Neural cell (in vitro differentiated cells): ENCODE measurements around the gene IST1. TPM values are rescaled to one million over a fixed set of nuclear protein-coding genes. Genes with fewer than 3 reads are reported as not detected.

ENCODE experiments used
- H2AFZ ChIP-seq: fragments of 200-600, 300-800 bp; sonication (generic), shearing (Covaris generic); 2 replicates; pipeline ENCODE4 v1.6.0; 2014; ENCODE audit warnings: low read depth, mild to moderate bottlenecking, antibody characterized with exemption, low read length, moderate library complexity
- H3F3A ChIP-seq: fragments of 200-600 bp; shearing (Covaris generic); 2 replicates; pipeline ENCODE4 v1.6.1; 2016; ENCODE audit warnings: mild to moderate bottlenecking, moderate library complexity, mixed read lengths, antibody characterized with exemption, low read length; ENCODE audit not compliant: insufficient read depth, poor library complexity, severe bottlenecking
- H3K27ac ChIP-seq: fragments of 200-600, 300-800 bp; sonication (generic), shearing (Covaris generic); 2 replicates; pipeline ENCODE4 v1.5.1; 2014; ENCODE audit warnings: mild to moderate bottlenecking, low read length, moderate library complexity
- H3K27me3 ChIP-seq: fragments of 300-800, 200-600 bp; sonication (generic), shearing (Covaris generic); 2 replicates; pipeline ENCODE4 v1.6.0; 2014; ENCODE audit warnings: mild to moderate bottlenecking, low read depth, low read length, moderate library complexity; ENCODE audit not compliant: insufficient read depth
- H3K36me3 ChIP-seq: fragments of 300-800, 200-600 bp; sonication (generic), shearing (Covaris generic); 2 replicates; pipeline ENCODE4 v1.5.1; 2014; ENCODE audit warnings: mild to moderate bottlenecking, antibody characterized with exemption, low read length, moderate library complexity; ENCODE audit not compliant: insufficient read depth
- H3K4me2 ChIP-seq: fragments of 300-800, 200-600 bp; sonication (generic), shearing (Covaris generic); 2 replicates; pipeline ENCODE4 v1.6.0; 2014; ENCODE audit warnings: mild to moderate bottlenecking, low read length
- H3K4me3 ChIP-seq: fragments of 300-800, 200-600 bp; sonication (generic), shearing (Covaris generic); 2 replicates; pipeline ENCODE4 v1.5.1; 2014; ENCODE audit warnings: mild to moderate bottlenecking, low read length, moderate library complexity
- H3K79me2 ChIP-seq: fragments of 200-600 bp; shearing (Covaris generic); replicated peaks from 2 replicates; pipeline ENCODE4 v1.6.0; 2014; ENCODE audit warnings: mild to moderate bottlenecking, low read length, moderate library complexity; ENCODE audit not compliant: insufficient read depth
- H3K9ac ChIP-seq: fragments of 300-800, 200-600 bp; sonication (generic), shearing (Covaris generic); 2 replicates; pipeline ENCODE4 v1.6.1; 2016; ENCODE audit warnings: mild to moderate bottlenecking, low read length, mixed read lengths
- H3K9me2 ChIP-seq: fragments of 200-600 bp; shearing (Covaris generic); 2 replicates; pipeline ENCODE4 v1.6.1; 2016; ENCODE audit warnings: mild to moderate bottlenecking, low read length, mixed read lengths; ENCODE audit not compliant: insufficient read depth
- H3K9me3 ChIP-seq: fragments of 200-600, 300-800 bp; sonication (generic), shearing (Covaris generic); 2 replicates; pipeline ENCODE4 v1.6.1; 2016; ENCODE audit warnings: mild to moderate bottlenecking, mixed run types, low read length, moderate library complexity, mixed read lengths
- H4K20me1 ChIP-seq: fragments of 200-600 bp; shearing (Covaris generic); 2 replicates; pipeline ENCODE4 v1.6.1; 2016; ENCODE audit warnings: mild to moderate bottlenecking, mixed run types; ENCODE audit not compliant: insufficient read depth
- CTCF ChIP-seq: fragments of 450-650 bp; IDR thresholded peaks from 2 replicates; pipeline ENCODE4 v1.5.1; 2014; ENCODE audit warnings: antibody characterized with exemption, mild to moderate bottlenecking, moderate library complexity; ENCODE audit not compliant: poor library complexity, severe bottlenecking
- EP300 ChIP-seq: fragments of 450-650 bp; conservative IDR thresholded peaks from 2 replicates; pipeline ENCODE4 v1.6.1; 2014; ENCODE audit warnings: antibody characterized with exemption, mild to moderate bottlenecking, moderate library complexity; ENCODE audit not compliant: poor library complexity, severe bottlenecking
- EZH2 ChIP-seq: fragments of 200-600, 300-800 bp; shearing (Covaris generic), sonication (generic); IDR thresholded peaks from 2 replicates; pipeline ENCODE4 v1.6.1; 2014; ENCODE audit warnings: antibody characterized with exemption, low read length, borderline replicate concordance, mild to moderate bottlenecking; ENCODE audit not compliant: insufficient read depth, poor library complexity, severe bottlenecking
- MXI1 ChIP-seq: fragments of 450-650 bp; conservative IDR thresholded peaks from 2 replicates; pipeline ENCODE4 v1.6.1; 2014; ENCODE audit warnings: antibody characterized with exemption, mild to moderate bottlenecking; ENCODE audit not compliant: poor library complexity, severe bottlenecking
- POLR2AphosphoS5 ChIP-seq: IDR thresholded peaks from 2 replicates; pipeline ENCODE4 v1.6.1; 2012
- RAD21 ChIP-seq: fragments of 450-650 bp; conservative IDR thresholded peaks from 2 replicates; pipeline ENCODE4 v1.6.1; 2014; ENCODE audit warnings: antibody characterized with exemption, mild to moderate bottlenecking, moderate library complexity
- SMC3 ChIP-seq: fragments of 450-650 bp; conservative IDR thresholded peaks from 2 replicates; pipeline ENCODE4 v1.6.1; 2014; ENCODE audit warnings: antibody characterized with exemption, mild to moderate bottlenecking, moderate library complexity; ENCODE audit not compliant: poor library complexity
- TAF1 ChIP-seq: IDR thresholded peaks from 2 replicates; pipeline ENCODE4 v1.6.1; 2012; ENCODE audit warnings: low read depth
- polyA plus RNA-seq: library from polyadenylated mRNA; depleted of rRNA; stranded (reverse); fragments of >200 nt; gene quantifications from 2 replicates; pipeline ENCODE4 v1.2.3, GENCODE V29; 2014
- TF ChIP-seq, protein P1 (sequence below): IDR thresholded peaks from 2 replicates; pipeline ENCODE4 v1.6.1; 2012; ENCODE audit warnings: borderline replicate concordance

Gene IST1
- polyA plus RNA-seq, 1 donor from 2014 or later: 389 TPM

- Histone ChIP-seq H3K4me3 (no peak overlapping the region), H2AFZ (no peak overlapping the region), H4K20me1 (peaks cover 5% of the 10 kb centered on the region), H3K4me2 (no peak overlapping the region), H3K27me3 (no peaks in the 10 kb centered on the region), H3K79me2 (peaks cover 64% of the 10 kb centered on the region), H3K9me3 (no peaks in the 10 kb centered on the region), H3K9ac (no peak overlapping the region), H3K9me2 (no peaks in the 10 kb centered on the region), H3K27ac (no peak overlapping the region), H3F3A (no peaks in the 10 kb centered on the region), H3K36me3 (peaks cover 20% of the 10 kb centered on the region)
- no peak for TF ChIP-seq MXI1
- TF ChIP-seq POLR2AphosphoS5: no peak
Measured at GRCh38 chr16:71917900-71918299, 22.6 kb downstream of the IST1 start.

- Histone ChIP-seq H3K27ac (no peak overlapping the region), H2AFZ (no peak overlapping the region), H3K9me3 (no peaks in the 10 kb centered on the region), H3K4me2 (no peak overlapping the region), H3K4me3 (no peak overlapping the region), H3K27me3 (no peaks in the 10 kb centered on the region), H4K20me1 (peaks cover 5% of the 10 kb centered on the region), H3F3A (no peaks in the 10 kb centered on the region), H3K79me2 (peaks cover 57% of the 10 kb centered on the region), H3K9ac (no peak overlapping the region), H3K36me3 (peaks cover 25% of the 10 kb centered on the region), H3K9me2 (no peaks in the 10 kb centered on the region)
- TF ChIP-seq POLR2AphosphoS5 (no peak), EP300 (no peak), MXI1 (no peak), SMC3 (no peak), RAD21 (no peak), TAF1 (no peak), EZH2 (no peak), CTCF (no peak)
- TF ChIP-seq, protein P1, sequence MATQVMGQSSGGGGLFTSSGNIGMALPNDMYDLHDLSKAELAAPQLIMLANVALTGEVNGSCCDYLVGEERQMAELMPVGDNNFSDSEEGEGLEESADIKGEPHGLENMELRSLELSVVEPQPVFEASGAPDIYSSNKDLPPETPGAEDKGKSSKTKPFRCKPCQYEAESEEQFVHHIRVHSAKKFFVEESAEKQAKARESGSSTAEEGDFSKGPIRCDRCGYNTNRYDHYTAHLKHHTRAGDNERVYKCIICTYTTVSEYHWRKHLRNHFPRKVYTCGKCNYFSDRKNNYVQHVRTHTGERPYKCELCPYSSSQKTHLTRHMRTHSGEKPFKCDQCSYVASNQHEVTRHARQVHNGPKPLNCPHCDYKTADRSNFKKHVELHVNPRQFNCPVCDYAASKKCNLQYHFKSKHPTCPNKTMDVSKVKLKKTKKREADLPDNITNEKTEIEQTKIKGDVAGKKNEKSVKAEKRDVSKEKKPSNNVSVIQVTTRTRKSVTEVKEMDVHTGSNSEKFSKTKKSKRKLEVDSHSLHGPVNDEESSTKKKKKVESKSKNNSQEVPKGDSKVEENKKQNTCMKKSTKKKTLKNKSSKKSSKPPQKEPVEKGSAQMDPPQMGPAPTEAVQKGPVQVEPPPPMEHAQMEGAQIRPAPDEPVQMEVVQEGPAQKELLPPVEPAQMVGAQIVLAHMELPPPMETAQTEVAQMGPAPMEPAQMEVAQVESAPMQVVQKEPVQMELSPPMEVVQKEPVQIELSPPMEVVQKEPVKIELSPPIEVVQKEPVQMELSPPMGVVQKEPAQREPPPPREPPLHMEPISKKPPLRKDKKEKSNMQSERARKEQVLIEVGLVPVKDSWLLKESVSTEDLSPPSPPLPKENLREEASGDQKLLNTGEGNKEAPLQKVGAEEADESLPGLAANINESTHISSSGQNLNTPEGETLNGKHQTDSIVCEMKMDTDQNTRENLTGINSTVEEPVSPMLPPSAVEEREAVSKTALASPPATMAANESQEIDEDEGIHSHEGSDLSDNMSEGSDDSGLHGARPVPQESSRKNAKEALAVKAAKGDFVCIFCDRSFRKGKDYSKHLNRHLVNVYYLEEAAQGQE: no peak
Measured at GRCh38 chr16:71919035-71919434, 23.7 kb downstream of the IST1 start.

- Histone ChIP-seq H3K36me3 (peaks cover 25% of the 10 kb centered on the region), H3K9ac (no peak overlapping the region), H4K20me1 (peaks cover 5% of the 10 kb centered on the region), H3K79me2 (peaks cover 42% of the 10 kb centered on the region), H3K9me3 (no peaks in the 10 kb centered on the region), H3K9me2 (no peaks in the 10 kb centered on the region), H3K4me2 (no peak overlapping the region), H3F3A (no peaks in the 10 kb centered on the region), H3K4me3 (no peak overlapping the region), H3K27me3 (no peaks in the 10 kb centered on the region), H3K27ac (no peak overlapping the region), H2AFZ (no peak overlapping the region)
- TF ChIP-seq CTCF: no peak
- no peak for TF ChIP-seq SMC3
- TF ChIP-seq POLR2AphosphoS5: no peak
- TF ChIP-seq EP300: no peak
- no peak for TF ChIP-seq RAD21
- TF ChIP-seq EZH2: no peak
- TF ChIP-seq MXI1: no peak
- TF ChIP-seq TAF1: no peak
- TF ChIP-seq, protein P1: no peak
Measured at GRCh38 chr16:71920658-71921057, 25.3 kb downstream of the IST1 start.
